PFSK-1 (cell line): ENCODE data around the gene S100P.

ENCODE experiments used
- POLR2AphosphoS5 ChIP-seq: IDR thresholded peaks from 2 replicates; pipeline ENCODE4 v1.6.1; 2012; ENCODE audit warnings: low read depth, mild to moderate bottlenecking, control low read depth, low read length, moderate library complexity
- REST ChIP-seq, 2 experiments: IDR thresholded peaks; 2 replicates each; pipeline versions ENCODE4 v1.6.1 to v1.8.0; 2011 to 2012; ENCODE audit warnings: low read depth in 2 of 2, low read length in 2 of 2, control low read depth in 1 of 2, inconsistent platforms in 1 of 2, mild to moderate bottlenecking in 1 of 2, moderate library complexity in 1 of 2; ENCODE audit not compliant: insufficient read depth in 1 of 2
- SIN3A ChIP-seq: IDR thresholded peaks from 2 replicates; pipeline ENCODE4 v1.6.1; 2012; ENCODE audit warnings: mild to moderate bottlenecking, low read length, moderate library complexity, borderline replicate concordance; ENCODE audit not compliant: insufficient read depth
- TAF1 ChIP-seq: IDR thresholded peaks from 2 replicates; pipeline ENCODE4 v1.6.1; 2012; ENCODE audit warnings: low read length, control low read depth, borderline replicate concordance; ENCODE audit not compliant: insufficient read depth

DNA sequence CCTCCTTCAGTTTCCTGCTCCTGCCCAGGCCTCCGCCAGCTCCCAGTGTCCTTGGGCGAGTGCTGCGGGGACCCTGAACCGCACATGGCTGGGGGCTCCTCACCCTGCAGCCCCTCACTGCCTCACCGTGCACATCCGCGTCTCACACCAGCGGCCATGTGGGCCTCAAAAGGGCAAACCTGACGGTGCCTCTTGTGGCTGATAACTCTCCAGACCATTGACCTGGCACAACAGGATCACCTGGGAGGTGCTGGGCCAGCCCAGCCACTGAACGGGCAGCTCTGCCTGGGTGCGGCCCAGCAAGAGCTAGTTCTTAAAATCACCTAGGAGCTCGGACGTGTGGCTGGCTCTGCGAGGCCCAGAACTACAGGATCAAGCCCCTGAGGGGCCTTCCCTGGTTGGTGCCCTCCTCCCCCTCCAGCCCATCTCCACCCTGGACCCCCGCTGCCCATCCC, 4.1 kb upstream of the S100P start:
- TF ChIP-seq SIN3A (no peak), POLR2AphosphoS5 (no peak), TAF1 (no peak), REST (IDR thresholded peaks at IDR 0.05; ENCODE audit: insufficient read depth in 1 of 2, low read depth in 2 of 2, low read length in 2 of 2) (no peak)
